Neutrophil (primary cell): ENCODE data around the gene DTX3L.

ENCODE experiments used
- H3K27ac ChIP-seq: fragments of 200-600 bp; sonication (generic); 2 replicates; pipeline ENCODE4 v1.5.1; 2016; ENCODE audit warnings: mild to moderate bottlenecking, moderate library complexity
- H3K27me3 ChIP-seq: fragments of 200-600 bp; sonication (generic); 2 replicates; pipeline ENCODE4 v1.6.0; 2016; ENCODE audit warnings: mild to moderate bottlenecking
- H3K36me3 ChIP-seq: fragments of 200-600 bp; sonication (generic); 2 replicates; pipeline ENCODE4 v1.5.1; 2017
- H3K4me1 ChIP-seq, 2 experiments: fragments of 200-600 bp in 1 of 2; sonication (generic) in 1 of 2; 1 replicate in 1 of 2; 2 replicates in 1 of 2; pipeline versions ENCODE4 v1.5.1 to v1.6.1; 2013 to 2016; ENCODE audit warnings: low read depth in 1 of 2, low read length in 1 of 2, mild to moderate bottlenecking in 1 of 2, moderate library complexity in 1 of 2; ENCODE audit not compliant: control insufficient read depth in 1 of 2, insufficient read depth in 1 of 2
- H3K4me3 ChIP-seq, 2 experiments: fragments of 200-600 bp in 1 of 2; sonication (generic) in 1 of 2; 1 replicate in 1 of 2; 2 replicates in 1 of 2; pipeline ENCODE4 v1.5.1; 2013 to 2016; ENCODE audit warnings: low read depth in 1 of 2, low read length in 1 of 2, mild to moderate bottlenecking in 1 of 2, moderate library complexity in 1 of 2
- H3K9me3 ChIP-seq: fragments of 200-600 bp; sonication (generic); 2 replicates; pipeline ENCODE4 v1.5.1; 2016
- CTCF ChIP-seq: fragments of 200-600 bp; sonication (generic); IDR thresholded peaks from 2 replicates; pipeline ENCODE4 v1.5.1; 2016; ENCODE audit warnings: antibody characterized with exemption

Gene DTX3L

GRCh38 chr3:122623031-122623829 is 59.1 kb downstream of the DTX3L start:
- Histone ChIP-seq H3K9me3 (no peaks in the 10 kb centered on the region), H3K4me1 (no peaks in the 10 kb centered on the region), H3K27ac (no peak overlapping the region), H3K27me3 (no peaks in the 10 kb centered on the region), H3K36me3 (no peaks in the 10 kb centered on the region), H3K4me3 (no peak overlapping the region)
- TF ChIP-seq CTCF: no peak
